NCI-H345 treated with DMSO at 0.1 percent for 48 hours (cell line): ENCODE results near the gene LIN9.

ENCODE experiments used
- DNase-seq: peaks from one replicate; lab custom pipeline; 2025; ENCODE audit not compliant: unreplicated experiment; lab: John Stamatoyannopoulos, UW

The LIN9 gene

GRCh38 chr1:226322986-226323385 is 14.0 kb upstream of the LIN9 start:
- no peak for DNase-seq

DNA sequence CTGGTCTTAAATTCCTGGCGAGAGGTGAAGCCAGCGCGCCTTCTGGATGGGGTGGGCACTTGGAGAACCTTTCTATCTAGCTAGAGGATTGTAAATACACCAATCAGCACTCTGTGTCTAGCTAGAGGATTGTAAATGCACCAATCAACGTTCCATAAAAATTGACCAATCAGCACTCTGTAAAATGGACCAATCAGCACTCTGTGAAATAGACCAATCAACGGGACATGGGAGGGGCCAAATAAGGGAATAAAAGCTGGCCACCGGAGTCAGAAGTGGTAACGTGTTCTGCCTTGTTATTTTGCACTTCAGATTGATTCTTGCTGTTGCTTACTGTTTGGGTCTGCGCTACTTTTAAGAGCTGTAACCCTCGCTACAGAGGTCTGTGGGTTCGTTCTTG is 12.0 kb upstream of the LIN9 start:
- no peak for DNase-seq

DNA sequence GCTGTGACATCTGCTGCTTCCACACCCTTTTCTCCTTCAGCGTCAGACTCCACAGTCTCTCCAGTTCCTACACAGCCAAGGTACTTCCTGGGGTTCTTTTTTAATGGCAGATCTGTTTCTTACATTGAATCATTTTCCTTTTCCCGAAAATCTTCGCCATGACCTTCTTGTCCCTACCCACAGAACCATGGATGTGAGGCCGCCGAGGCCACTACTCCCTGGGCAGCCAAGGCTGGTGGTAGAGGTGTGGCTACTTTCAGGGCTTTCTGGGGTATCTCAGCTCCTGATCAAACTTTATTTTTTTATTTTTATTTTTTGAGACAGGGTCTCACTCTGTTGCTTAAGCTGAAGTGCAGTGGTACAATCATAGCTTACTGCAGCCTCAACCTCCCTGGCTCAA is 9.5 kb upstream of the LIN9 start:
- no peak for DNase-seq

DNA sequence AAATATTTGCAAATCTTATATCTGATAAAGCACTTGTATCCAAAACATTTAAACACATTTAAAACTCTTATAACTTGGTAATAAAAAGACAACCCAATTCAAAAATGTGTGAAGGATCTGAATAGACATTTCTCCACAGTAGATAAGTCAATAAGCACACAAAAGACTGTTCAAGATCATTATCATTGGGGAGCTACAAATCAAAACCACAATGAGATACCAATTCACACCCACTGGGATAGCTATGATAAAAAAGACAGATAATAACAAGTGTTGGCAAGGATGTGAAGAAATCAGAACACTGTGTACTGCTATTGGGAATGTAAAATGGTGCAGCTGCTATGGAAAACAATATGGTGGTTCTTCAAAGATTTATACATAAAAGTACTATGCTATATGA is 5.1 kb upstream of the LIN9 start:
- DNase-seq: no peak

- no peak for DNase-seq
Observed at GRCh38 chr1:226312065-226312464, 3.1 kb upstream of the LIN9 start.

DNA sequence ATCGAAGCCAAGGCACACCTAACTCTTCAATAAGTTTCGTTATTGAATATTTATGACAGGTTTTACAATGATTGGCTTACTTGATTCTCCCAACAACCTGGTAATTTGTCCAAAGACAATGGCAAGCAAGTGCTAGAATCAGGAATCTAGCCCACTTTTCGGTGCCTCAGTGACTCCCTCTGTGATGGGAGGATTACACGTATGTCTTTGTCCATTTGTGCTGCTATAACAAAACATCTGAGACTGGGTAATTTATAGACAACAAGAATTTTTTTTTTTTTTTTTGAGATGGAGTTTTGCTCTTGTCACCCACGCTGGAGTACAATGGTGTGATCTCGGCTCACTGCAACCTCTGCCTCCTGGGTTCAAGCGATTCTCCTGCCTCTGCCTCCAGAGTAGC is 2.4 kb upstream of the LIN9 start:
- DNase-seq: no peak

- no peak for DNase-seq
Observed at GRCh38 chr1:226310637-226311195, 1.8 kb upstream of the LIN9 start.

GRCh38 chr1:226310245-226310540 is 1.2 kb upstream of the LIN9 start:
- DNase-seq: no peak

DNA sequence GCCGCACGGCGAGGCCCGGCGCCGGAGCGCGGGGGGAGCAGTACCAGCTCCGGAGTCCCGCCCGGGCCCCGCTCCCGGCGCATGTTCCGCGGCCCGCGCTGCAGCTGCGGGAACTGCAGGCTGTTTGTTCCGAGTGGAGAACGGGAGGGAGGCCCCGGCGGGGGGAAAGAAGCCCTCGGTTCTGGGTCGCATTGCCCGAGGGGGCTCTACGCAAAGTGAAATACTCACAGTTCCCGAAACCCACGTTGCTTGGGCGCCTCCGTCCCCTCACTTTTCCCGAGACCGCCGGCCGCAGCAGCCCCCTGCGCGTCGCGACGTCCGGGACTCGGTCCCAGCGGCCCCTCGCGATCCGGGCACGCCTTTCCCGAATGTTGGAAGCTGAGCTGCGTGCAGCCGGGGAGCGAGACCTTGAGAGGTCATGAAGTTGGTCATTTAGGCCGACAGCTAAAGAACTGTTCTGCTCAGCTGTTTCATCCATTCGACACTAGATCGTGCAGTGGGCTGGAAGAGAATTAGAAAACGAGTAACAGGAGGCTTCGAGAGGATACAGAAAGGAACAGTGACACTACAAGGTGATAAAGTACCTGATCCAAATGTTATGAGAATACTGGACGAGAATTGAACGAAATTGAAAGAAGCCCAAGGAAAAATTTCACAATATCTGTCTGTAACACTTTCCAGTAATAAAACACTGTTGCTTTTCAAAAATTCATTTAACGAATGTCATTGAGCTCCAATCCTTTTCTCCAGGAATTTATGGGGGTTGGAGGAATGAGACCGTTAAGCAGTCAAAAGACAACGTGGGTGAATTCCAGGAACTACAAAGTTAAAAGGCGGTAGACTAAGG is 657 bp upstream of the LIN9 start:
- peak; percentile 23 for DNase-seq

DNA sequence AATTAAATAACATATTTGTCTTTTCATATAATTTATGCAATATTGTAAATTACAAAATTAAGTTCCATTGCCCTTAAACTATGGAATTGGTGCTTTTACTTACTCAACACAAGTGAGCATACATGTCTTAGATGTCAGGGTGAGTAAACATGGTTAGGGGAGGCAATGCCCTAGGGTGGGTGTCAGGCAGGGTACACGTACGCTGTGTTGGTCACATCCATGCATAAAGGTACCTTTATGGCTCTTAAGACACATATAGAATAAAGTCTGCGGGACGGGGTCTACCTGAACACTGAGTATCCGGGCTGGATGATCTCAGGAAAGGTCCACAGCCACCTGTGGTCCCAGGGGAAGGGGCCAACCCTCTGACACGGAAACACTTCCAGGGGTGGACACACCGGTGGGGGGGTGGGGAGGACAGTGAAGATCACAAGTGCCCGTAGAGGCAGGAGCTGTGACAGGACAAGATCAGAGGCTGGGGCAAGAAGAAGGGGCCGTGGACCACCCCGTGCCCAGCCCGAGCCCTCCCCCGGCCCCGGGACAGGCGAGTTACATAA is 720 bp downstream of the LIN9 start:
- no peak for DNase-seq

GRCh38 chr1:226306425-226306824 is 2.5 kb downstream of the LIN9 start:
- DNase-seq: no peak

DNA sequence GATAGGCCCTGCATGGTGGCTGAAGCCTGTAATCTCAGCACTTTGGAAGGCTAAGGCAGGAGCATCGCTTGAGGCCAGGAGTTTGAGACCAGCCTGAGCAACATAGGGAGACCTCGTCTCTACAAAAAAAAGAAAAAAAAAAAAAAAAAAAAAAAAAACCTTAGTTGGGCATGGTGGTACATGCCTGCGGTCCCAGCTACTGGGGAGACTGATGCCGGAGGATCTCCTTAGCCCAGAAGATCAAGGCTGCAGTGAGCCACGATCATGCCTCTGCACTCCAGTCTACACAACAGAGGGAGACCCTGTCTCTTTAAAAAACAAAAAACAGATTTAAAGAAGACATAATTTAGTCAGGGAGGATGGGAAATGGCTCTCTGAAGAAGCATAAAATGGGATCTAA is 3.8 kb downstream of the LIN9 start:
- no peak for DNase-seq

DNA sequence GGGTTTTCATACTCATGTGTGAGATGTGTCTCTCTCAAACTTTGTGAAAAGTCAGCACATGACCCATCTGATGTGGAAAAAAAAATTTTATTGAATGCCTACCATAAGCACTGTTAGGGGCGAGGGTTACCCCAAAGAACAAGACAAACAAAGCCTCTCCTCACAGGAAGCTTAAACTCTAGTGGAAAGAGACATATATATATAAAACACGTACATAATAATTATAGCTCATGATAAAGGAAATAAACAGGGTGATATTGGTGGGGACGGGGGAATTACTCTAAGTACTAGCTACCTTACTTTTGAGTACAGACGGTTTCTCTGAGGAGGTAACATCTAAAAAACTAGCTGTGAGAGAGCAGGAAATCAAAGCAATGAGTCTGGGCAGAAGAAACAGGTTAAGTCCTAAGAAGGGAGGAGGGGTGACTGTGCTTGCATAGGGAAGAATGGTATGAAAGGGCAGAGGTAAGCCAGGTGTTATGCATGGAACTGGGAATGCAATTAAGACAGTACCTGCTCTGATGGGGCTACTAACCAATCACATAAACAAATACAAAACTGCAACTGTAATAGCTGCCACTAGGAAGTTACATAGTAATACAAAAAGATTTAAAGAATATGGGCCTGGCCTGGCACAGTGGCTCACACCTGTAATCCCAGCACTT is 4.5 kb downstream of the LIN9 start:
- no peak for DNase-seq

- DNase-seq: no peak
Observed at GRCh38 chr1:226302731-226303130, 6.2 kb downstream of the LIN9 start.

DNA sequence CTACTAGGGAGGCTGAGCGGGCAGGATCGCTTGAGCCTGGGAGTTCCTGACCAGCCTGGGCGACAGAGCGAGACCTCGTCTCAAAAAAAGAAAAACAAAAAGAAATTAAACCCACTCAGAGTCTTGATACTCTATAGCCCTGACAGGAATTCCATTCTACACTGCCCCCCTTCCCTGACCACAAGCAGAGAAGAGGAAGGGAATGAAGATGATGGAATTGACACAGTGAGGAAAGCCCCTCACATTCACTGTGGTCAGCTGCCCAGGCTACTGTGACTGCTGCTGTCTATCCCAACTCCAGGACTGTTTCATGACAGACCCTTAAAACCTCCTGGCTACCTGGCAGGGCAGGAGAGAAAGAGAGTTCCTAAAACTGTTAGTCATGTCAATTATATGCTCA is 12.1 kb downstream of the LIN9 start:
- DNase-seq: no peak

- no peak for DNase-seq
Observed at GRCh38 chr1:226293553-226293920, 15.4 kb downstream of the LIN9 start.

GRCh38 chr1:226292874-226293552 is 16.0 kb downstream of the LIN9 start:
- no peak for DNase-seq

- no peak for DNase-seq
Observed at GRCh38 chr1:226287587-226287986, 21.4 kb downstream of the LIN9 start.

- no peak for DNase-seq
Observed at GRCh38 chr1:226281058-226281457, 27.9 kb downstream of the LIN9 start.

- DNase-seq: no peak
Observed at GRCh38 chr1:226279498-226279897, 29.5 kb downstream of the LIN9 start.

DNA sequence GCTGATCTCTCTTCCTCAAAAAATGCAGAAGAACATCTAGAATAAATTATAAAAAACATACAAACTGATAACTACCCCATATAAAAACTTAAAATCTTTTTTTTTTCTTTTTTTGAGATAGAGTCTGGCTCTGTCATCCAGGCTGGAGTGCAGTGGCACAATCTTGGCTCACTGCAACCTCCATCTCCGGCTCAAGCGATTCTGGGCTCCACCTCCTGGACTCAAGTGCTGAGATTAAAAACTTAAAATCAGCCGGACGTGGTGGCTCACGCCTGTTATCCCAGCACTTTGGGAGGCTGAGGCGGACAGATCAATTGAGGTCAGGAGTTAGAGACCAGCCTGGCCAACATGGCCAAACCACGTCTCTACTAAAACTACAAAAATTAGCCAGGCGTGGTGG is 31.1 kb downstream of the LIN9 start:
- DNase-seq: no peak

GRCh38 chr1:226276987-226277386 is 32.0 kb downstream of the LIN9 start:
- DNase-seq: no peak
